Hepatocyte (in vitro differentiated cells): ENCODE measurements around the gene LEKR1. TPM values are rescaled to one million over a fixed set of nuclear protein-coding genes. Genes with fewer than 3 reads are reported as not detected.

Experiments used
- DNase-seq: peaks from one replicate; pipeline ENCODE4 v3.0.0-alpha.2; 2016; ENCODE audit warnings: low spot score
- H2AFZ ChIP-seq: fragments of 200-600 bp; sonication (generic); 2 replicates; pipeline ENCODE4 v1.6.0; 2016; ENCODE audit warnings: antibody characterized with exemption, mild to moderate bottlenecking
- H3K27ac ChIP-seq: fragments of 200-600 bp; sonication (generic); 2 replicates; pipeline ENCODE4 v1.5.1; 2016; ENCODE audit warnings: mild to moderate bottlenecking
- H3K27me3 ChIP-seq: fragments of 200-600 bp; sonication (generic); 2 replicates; pipeline ENCODE4 v1.6.1; 2016
- H3K36me3 ChIP-seq: fragments of 200-600 bp; sonication (generic); replicated peaks from 2 replicates; pipeline ENCODE4 v1.5.1; 2016; ENCODE audit warnings: low read depth; ENCODE audit not compliant: insufficient read depth
- H3K4me1 ChIP-seq: fragments of 200-600 bp; sonication (generic); 2 replicates; pipeline ENCODE4 v1.5.1; 2016; ENCODE audit warnings: mild to moderate bottlenecking, moderate library complexity; ENCODE audit not compliant: insufficient read depth
- H3K4me2 ChIP-seq: fragments of 200-600 bp; sonication (generic); 2 replicates; pipeline ENCODE4 v1.6.0; 2016
- H3K4me3 ChIP-seq: fragments of 200-600 bp; sonication (generic); 2 replicates; pipeline ENCODE4 v1.5.1; 2016; ENCODE audit warnings: mild to moderate bottlenecking
- H3K79me2 ChIP-seq: fragments of 200-600 bp; sonication (generic); 2 replicates; pipeline ENCODE4 v1.6.0; 2017; ENCODE audit warnings: mild to moderate bottlenecking
- H3K9me2 ChIP-seq: fragments of 200-600 bp; sonication (generic); replicated peaks from 2 replicates; pipeline ENCODE4 v1.6.0; 2017; ENCODE audit warnings: mild to moderate bottlenecking; ENCODE audit not compliant: insufficient read depth
- H3K9me3 ChIP-seq: fragments of 200-600 bp; sonication (generic); 2 replicates; pipeline ENCODE4 v1.5.1; 2016; ENCODE audit warnings: low read depth, mild to moderate bottlenecking
- H4K20me1 ChIP-seq: fragments of 200-600 bp; sonication (generic); 2 replicates; pipeline ENCODE4 v1.6.0; 2016; ENCODE audit warnings: mild to moderate bottlenecking; ENCODE audit not compliant: insufficient read depth, poor library complexity, severe bottlenecking
- EZH2 ChIP-seq: fragments of 200-600 bp; sonication (generic); IDR thresholded peaks from 2 replicates; pipeline ENCODE4 v1.6.1; 2016; ENCODE audit warnings: antibody characterized with exemption, mild to moderate bottlenecking, borderline replicate concordance
- EZH2phosphoT487 ChIP-seq: fragments of 200-600 bp; sonication (generic); IDR thresholded peaks from one replicate; pipeline ENCODE4 v1.6.1; 2018; ENCODE audit warnings: antibody characterized with exemption, mild to moderate bottlenecking, low read depth, moderate library complexity; ENCODE audit not compliant: unreplicated experiment, severe bottlenecking
- WGBS: methylation state at CpG from one replicate; pipeline ENCODE4 v1.1.6; 2016; ENCODE audit warnings: low lambda C conversion rate; ENCODE audit errors: missing lambda C conversion rate; 5-methylcytosine and 5-hydroxymethylcytosine counted together
- polyA plus RNA-seq: library from polyadenylated mRNA; unstranded; fragments of >200 nt; fragmentation: Nextera tagmentation; extraction: Ambion mirVana; gene quantifications from 2 replicates; pipeline ENCODE4 v1.2.1, GENCODE V29; 2016
- total RNA-seq: library from RNA; depleted of rRNA; stranded (reverse); fragments of >200 nt; gene quantifications from 2 replicates; pipeline ENCODE4 v1.2.3, GENCODE V29; 2014
- TF ChIP-seq, protein P1 (sequence below): fragments of 200-600 bp; sonication (generic); IDR thresholded peaks from 2 replicates; pipeline ENCODE4 v1.5.1; 2016; ENCODE audit warnings: antibody characterized with exemption, mild to moderate bottlenecking; ENCODE audit not compliant: poor library complexity

The LEKR1 gene
- total and polyA plus RNA-seq, 2 experiments from 2014 or later: 1.1 to 2.1 TPM

DNA sequence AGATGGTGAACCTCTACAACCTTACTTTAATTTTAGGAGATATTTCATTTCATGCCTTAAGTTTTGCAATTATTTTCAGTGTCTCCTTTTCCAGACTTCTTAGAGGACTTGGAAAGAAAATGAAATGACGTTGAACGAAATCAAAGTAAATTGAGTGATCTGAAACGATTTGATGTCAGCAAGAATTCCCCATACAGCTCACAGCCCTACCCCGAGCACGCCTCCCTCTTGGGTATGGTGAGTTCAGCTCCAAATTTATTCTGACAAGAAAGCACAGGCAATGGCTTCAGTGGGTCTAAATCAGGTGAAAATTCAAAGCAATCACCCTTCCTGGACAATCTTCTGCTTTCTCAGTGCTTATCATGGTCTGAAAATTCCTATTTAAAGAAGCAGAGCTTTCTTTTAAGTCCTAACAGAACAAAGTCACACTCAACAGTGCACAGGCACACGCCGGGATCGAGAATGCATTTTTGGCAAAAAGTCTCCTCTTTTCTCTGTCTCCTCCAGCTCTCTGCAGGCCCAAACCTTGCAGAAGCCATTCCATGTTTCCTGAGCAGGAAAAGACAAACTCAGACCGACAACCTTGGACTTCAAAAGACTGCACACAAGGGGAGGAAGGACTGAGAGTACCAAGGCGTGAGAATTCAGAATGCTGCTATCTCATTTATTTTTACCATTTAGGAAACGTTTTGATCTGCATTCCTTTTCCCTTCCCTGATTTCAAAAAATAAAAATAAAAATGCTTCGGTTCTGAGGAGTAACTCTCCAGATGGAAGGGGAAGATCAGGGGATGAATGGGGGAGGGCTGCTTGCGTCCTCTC is 261.8 kb downstream of the LEKR1 start:
- Histone ChIP-seq H3K79me2 (no peaks in the 10 kb centered on the region), H3K27me3 (no peaks in the 10 kb centered on the region), H3K9me3 (no peaks in the 10 kb centered on the region), H3K36me3 (no peaks in the 10 kb centered on the region), H3K4me1 (peaks cover 25% of the 10 kb centered on the region), H3K9me2 (no peaks in the 10 kb centered on the region), H2AFZ (peak overlapping the region; percentile 6), H3K27ac (peak overlapping the region; percentile 98), H4K20me1 (no peaks in the 10 kb centered on the region), H3K4me3 (no peak overlapping the region), H3K4me2 (peak overlapping the region; percentile 75)
- no peak for DNase-seq
- WGBS: 33% methylated on average over 13 of the region's 13 CpGs
- no peak for TF ChIP-seq EZH2phosphoT487

DNA sequence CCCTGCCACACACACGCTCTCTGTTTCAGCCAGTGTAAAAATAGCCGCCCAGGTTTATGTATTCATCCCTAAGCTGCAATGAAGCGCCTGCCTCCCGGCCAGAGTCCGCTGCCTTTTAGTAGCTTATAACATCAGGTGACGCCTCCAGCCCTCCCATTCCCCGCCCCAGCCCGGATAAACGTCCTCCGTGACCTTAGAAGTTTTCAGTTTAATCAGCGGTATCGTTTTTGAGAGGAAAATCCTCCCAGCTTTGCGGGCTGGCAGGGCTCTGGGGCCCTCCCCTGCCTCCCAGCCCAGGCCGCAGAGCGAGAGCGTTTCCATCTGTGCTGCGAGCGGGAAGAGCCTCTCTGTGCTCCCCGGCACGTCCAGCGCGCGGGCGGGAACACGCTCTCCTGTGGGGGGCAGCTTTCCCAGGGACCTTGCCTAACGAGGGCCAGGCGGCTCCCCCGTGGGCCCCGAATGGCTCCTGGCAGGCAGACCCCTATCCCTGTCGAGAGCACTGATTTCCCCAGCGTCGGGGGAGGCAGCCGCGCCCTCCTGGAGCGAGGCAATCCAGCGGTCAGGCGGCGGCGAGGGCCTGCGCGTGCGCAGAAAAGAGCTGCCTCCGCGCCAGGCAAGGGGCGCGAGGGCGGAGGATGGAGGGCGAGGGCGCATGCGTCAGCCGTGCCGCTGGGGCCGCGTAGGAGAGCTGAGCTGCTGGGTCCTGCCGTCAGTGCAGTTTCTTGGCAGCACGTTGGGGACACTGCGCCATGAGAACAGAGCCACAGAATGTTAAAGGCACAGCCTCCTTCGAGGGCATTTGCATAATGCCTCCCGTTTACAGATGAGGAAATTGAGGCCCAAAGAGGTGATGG is 262.7 kb downstream of the LEKR1 start:
- no peaks in the 10 kb centered on the region for H3K36me3 ChIP-seq
- no peaks in the 10 kb centered on the region for H3K27me3 ChIP-seq
- peak; percentile 98 for DNase-seq
- H3K79me2 ChIP-seq: no peaks in the 10 kb centered on the region
- WGBS: under 1% methylated on average over 59 of the region's 59 CpGs
- peak overlapping the region; percentile 4 for H3K4me3 ChIP-seq
- TF ChIP-seq EZH2phosphoT487 (no peak), EZH2 (no peak)
- TF ChIP-seq, protein P1, sequence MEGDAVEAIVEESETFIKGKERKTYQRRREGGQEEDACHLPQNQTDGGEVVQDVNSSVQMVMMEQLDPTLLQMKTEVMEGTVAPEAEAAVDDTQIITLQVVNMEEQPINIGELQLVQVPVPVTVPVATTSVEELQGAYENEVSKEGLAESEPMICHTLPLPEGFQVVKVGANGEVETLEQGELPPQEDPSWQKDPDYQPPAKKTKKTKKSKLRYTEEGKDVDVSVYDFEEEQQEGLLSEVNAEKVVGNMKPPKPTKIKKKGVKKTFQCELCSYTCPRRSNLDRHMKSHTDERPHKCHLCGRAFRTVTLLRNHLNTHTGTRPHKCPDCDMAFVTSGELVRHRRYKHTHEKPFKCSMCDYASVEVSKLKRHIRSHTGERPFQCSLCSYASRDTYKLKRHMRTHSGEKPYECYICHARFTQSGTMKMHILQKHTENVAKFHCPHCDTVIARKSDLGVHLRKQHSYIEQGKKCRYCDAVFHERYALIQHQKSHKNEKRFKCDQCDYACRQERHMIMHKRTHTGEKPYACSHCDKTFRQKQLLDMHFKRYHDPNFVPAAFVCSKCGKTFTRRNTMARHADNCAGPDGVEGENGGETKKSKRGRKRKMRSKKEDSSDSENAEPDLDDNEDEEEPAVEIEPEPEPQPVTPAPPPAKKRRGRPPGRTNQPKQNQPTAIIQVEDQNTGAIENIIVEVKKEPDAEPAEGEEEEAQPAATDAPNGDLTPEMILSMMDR: no peak
- no peaks in the 10 kb centered on the region for H3K9me2 ChIP-seq
- H4K20me1 ChIP-seq: no peaks in the 10 kb centered on the region
- no peak overlapping the region for H2AFZ ChIP-seq
- H3K9me3 ChIP-seq: no peaks in the 10 kb centered on the region
- H3K4me2 ChIP-seq: peak overlapping the region; percentile 75
- peaks cover 25% of the 10 kb centered on the region for H3K4me1 ChIP-seq
- peak overlapping the region; percentile 98 for H3K27ac ChIP-seq

DNA sequence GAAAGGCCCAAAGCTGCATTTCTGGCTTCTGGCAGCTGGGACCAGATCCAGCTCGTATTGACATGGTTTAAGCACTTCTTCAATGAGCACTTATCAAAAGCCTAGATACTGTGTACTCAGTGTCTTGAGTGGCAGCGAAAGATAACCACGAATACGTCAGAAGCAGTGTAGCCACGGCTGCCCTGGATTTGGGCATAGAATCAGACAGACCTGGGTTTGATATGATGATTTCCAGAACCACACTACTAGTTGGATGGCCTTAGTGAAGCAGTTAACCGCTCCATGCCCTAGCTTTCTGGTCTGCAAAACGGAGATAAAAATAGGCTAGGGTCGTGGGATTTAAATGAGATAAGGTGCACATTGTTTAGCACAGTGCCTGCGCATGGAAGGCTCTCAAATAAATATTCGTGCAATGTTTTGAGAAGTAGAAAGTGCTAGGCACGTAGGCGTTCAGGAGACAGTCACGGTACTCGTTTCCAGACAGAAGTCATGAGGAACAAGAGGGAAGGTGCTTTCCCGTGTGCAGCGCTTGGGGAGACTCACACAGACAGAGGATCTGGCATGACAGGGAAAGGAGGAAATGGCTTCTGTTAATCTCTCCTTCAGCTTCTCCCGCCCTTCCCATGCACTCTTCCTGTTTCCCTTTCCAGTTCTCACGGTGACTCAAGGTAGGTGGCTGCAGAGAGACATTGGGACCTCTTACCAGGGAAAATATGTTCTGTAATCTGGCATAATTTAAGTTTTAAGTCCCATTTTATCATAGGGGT is 263.5 kb downstream of the LEKR1 start:
- H4K20me1 ChIP-seq: no peaks in the 10 kb centered on the region
- H3K9me3 ChIP-seq: no peaks in the 10 kb centered on the region
- H3K4me3 ChIP-seq: no peak overlapping the region
- H3K27me3 ChIP-seq: no peaks in the 10 kb centered on the region
- 33% methylated on average over 18 of the region's 18 CpGs for WGBS
- H3K79me2 ChIP-seq: no peaks in the 10 kb centered on the region
- TF ChIP-seq, protein P1: no peak
- DNase-seq: peak; percentile 72
- H2AFZ ChIP-seq: no peak overlapping the region
- peak overlapping the region; percentile 75 for H3K4me2 ChIP-seq
- H3K27ac ChIP-seq: peak overlapping the region; percentile 98
- no peaks in the 10 kb centered on the region for H3K9me2 ChIP-seq
- no peaks in the 10 kb centered on the region for H3K36me3 ChIP-seq
- H3K4me1 ChIP-seq: peaks cover 25% of the 10 kb centered on the region
